ENCODE data around the gene TRPC5OS. TPM values are rescaled to one million over a fixed set of nuclear protein-coding genes. Genes with fewer than 3 reads are reported as not detected.

Gene TRPC5OS
- polyA plus RNA-seq, 1 donor (not counting 4 experiments of a cell fraction or from before 2014, with no cell fraction given): not detected

GRCh38 chrX:111928456-111928855 lies 52.5 kb downstream of the TRPC5OS start:
- Histone ChIP-seq H3K4me2 (ENCODE audit: control insufficient read depth, extremely low read depth, insufficient read depth, low read depth, low read length) (no peak overlapping the region), H2AFZ (ENCODE audit: control insufficient read depth, low read length) (no peak overlapping the region)

More at GRCh38 chrX:111928456-111928855, 52.5 kb downstream of the TRPC5OS start:
- Histone ChIP-seq H3K9ac (ENCODE audit: control insufficient read depth, extremely low read depth, insufficient read depth, low read length) (no peak overlapping the region), H3K4me1 (ENCODE audit: control insufficient read depth, extremely low read depth, insufficient read depth, low read length) (no peaks in the 10 kb centered on the region), H3K9me1 (ENCODE audit: control insufficient read depth, extremely low read depth, insufficient read depth, low read length) (no peaks in the 10 kb centered on the region), H3K4me3 (ENCODE audit: control insufficient read depth in 2 of 3, extremely low read depth in 1 of 3, insufficient read depth in 2 of 3, low read depth in 1 of 3, low read length in 3 of 3) (no peak overlapping the region), H3K27ac (ENCODE audit: control insufficient read depth, insufficient read depth, low read length) (no peak overlapping the region), H3K9me3 (ENCODE audit: control insufficient read depth, low read depth, low read length) (no peaks in the 10 kb centered on the region), H4K20me1 (ENCODE audit: control insufficient read depth, extremely low read depth, insufficient read depth, low read length) (no peaks in the 10 kb centered on the region), H3K27me3 (ENCODE audit: control insufficient read depth, extremely low read depth, insufficient read depth, low read length) (no peaks in the 10 kb centered on the region), H3K36me3 (ENCODE audit: control insufficient read depth in 2 of 2, extremely low read depth in 1 of 2, insufficient read depth in 2 of 2, low read length in 2 of 2) (no peaks in the 10 kb centered on the region), H3K79me2 (ENCODE audit: control insufficient read depth, insufficient read depth, low read length) (no peaks in the 10 kb centered on the region)
- FAIRE-seq (no peak), DNase-seq (ENCODE audit: low read depth, low spot score) (no peak)
- dilution Hi-C loops (cut with MboI; ENCODE audit: extremely low pct_ligation_motif_present, low sequenced_read_pairs): no loop called here
- TF ChIP-seq CTCF (optimal IDR thresholded peaks at IDR 0.05 in 1 of 3, IDR thresholded peaks at IDR 0.05 in 1 of 3, conservative IDR thresholded peaks at IDR 0.05 in 1 of 3; ENCODE audit: extremely low read depth in 1 of 3, insufficient read depth in 2 of 3, low read length in 3 of 3) (no peak), EZH2 (IDR thresholded peaks at IDR 0.05; ENCODE audit: low read length) (no peak)

Other genes with a start within 250 kb of the TRPC5OS start
- gene ALG13, start 195.0 kb upstream of the TRPC5OS start, polyA plus RNA-seq: 37.8 to 50.8 TPM (median 41.4 TPM) in 3 replicates
- gene TRPC5, start 206.6 kb downstream of the TRPC5OS start, polyA plus RNA-seq: 0.03 TPM in 3 replicates
- gene RTL4, start 206.8 kb downstream of the TRPC5OS start, polyA plus RNA-seq: not detected in 3 replicates